NCI-H446 (cell line): ENCODE results near the gene ELAVL1.

Experiments
- DNase-seq, 2 experiments: peaks; one replicate each; lab custom pipeline; 2025; lab: John Stamatoyannopoulos, UW

ELAVL1 gene

DNA sequence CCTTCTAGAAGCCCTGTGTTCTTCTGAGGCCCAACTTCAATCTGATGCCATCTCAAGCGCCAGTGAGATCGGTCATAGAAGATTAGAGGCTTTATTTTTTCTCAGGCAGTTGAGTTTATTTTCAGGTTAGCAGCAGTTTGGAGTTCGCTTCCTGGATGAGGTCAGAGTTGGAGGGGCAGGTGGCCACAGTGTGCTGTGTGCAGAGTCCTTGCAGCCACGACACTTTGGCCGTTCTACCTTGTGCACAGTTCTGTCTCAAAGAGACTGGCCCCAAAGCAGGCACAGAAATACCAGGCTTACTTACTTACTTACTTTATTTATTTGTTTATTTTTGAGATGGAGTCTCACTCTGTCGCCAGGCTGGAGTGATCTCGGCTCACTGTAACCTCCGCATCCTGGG, 15.9 kb upstream of the ELAVL1 start:
- no peak for DNase-seq

DNA sequence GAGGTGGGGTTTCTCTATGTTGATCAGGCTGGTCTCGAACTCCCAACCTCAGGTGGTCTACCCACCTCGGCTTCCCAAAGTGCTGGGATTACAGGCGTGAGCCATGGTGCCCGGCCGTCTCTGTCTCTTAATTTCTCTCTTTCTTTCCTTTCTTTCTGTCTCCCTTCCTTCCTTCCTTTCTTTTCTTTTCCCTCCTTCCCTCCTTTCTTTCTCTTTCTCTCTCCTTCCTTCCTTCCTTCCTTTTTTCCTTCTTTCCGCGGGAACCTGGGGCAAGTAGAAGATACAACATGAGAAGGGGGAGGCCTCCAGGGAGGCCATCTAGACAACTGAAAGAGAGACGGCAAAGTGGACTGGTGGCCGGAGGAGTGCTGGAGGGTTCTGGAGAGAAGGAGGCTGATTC, 15.2 kb upstream of the ELAVL1 start:
- no peak for DNase-seq

DNA sequence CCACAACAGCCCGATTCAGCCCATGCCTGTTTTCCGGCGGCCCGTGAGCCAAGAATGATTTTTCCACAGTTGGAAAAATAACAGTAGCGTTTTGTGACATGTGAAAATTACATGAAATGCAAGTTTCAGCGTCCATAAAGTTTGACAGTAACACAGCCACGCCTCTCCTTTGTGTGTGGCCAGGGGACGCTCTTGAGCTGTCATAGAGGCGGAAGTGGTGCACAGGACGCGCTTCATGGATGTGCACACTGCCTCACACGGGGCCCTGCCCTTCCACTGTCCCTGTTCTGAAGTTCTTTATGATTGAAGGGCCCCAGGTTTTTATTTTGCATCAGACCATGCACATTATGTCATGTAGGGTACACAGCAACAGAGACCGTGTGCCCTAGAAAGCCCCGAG, 12.4 kb upstream of the ELAVL1 start:
- no peak for DNase-seq

- no peak for DNase-seq
These were observed 523 bp downstream of the ELAVL1 start for GRCh38 chr19:8004723-8005513.

- no peak for DNase-seq
These were observed 1.4 kb downstream of the ELAVL1 start for GRCh38 chr19:8004001-8004400.

GRCh38 chr19:8001995-8002849, 3.2 kb downstream of the ELAVL1 start:
- DNase-seq = peak; percentile 27 to 84

GRCh38 chr19:8001651-8001994, 3.8 kb downstream of the ELAVL1 start:
- no peak for DNase-seq

GRCh38 chr19:8000298-8001038, 5.0 kb downstream of the ELAVL1 start:
- DNase-seq = no peak

DNA sequence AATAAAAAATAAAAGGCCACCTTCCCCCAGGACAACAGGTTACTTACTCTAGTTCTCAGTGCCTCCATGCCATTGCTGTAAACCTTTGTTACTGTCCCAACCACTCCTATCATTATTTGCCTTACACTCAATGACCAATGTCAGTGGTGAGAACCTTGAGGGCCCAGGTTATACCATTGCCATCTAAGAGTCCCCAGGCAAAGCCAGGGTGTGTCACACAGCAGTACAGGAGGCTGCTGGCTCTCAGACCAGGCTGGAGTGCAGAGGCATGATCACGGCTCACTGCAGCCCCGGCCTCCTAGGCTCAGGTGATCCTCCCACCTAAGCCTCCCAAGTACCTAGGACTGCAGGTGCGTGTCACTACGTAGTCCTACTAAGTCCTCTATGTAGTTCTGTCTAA, 6.1 kb downstream of the ELAVL1 start:
- DNase-seq = no peak

DNA sequence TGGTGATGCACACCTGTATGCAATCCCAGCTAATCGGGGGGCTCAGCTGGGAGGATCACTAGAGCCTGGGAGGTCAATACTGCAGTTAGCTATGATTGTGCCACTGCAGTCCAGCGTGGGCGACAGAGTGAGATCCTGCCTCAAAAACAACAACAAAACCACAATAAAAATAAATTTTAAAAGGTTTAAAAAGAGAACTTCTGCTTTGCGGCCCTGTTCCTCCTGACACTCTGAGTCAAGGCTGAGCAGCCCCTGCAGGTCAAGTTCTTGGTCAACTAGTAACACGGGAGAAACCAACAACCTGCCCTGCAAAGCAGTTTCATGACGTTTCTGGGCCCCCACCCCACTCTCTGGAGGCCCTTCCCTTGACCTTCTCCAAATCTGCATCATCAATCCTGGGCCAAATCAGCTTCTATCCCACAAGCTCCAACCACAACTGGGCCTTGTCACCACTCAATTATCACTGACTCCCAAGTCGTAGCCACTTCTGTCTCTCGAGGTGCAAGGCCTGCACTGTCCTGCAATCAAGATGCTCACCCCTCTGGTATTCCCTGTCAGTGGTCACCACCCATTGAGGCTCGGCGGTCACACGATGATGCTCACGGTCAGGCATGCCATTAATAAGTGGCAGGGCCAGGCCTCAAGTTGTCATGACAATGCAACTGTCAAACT, 7.5 kb downstream of the ELAVL1 start:
- DNase-seq = no peak

DNA sequence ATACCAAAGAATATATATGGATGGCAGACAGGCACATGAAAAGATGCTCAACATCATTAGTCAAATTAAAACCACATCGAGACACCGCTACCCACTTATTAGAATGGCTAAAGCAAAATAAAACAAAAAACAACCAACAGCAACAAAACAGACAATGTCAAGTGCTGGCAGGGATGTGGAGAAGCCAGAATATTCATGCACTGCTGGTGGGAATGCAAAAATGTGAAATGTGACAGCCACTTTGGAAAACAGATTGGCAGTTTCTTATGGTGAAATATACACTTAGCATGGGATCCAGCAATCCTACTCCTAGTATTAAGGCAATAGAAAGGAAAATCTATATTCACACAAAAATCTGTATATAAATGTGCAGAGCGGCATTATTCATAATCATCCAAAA, 8.6 kb downstream of the ELAVL1 start:
- no peak for DNase-seq

DNA sequence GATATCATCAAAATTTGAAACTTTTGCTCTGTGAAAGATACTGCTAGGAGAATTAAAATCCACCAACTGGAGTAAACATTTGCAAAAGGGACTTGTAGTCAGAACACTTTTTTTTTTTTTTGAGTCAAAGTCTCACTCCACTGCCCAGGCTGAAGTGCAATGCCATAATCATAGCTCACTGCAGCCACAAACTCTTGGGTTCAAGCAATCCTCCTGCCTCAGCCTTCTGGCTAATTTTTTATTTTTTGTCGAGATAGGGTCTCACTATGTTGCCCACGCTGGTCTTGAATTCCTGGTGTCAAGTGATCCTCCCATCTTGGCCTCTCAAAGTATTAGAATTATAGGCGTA, 9.7 kb downstream of the ELAVL1 start:
- no peak for DNase-seq

DNA sequence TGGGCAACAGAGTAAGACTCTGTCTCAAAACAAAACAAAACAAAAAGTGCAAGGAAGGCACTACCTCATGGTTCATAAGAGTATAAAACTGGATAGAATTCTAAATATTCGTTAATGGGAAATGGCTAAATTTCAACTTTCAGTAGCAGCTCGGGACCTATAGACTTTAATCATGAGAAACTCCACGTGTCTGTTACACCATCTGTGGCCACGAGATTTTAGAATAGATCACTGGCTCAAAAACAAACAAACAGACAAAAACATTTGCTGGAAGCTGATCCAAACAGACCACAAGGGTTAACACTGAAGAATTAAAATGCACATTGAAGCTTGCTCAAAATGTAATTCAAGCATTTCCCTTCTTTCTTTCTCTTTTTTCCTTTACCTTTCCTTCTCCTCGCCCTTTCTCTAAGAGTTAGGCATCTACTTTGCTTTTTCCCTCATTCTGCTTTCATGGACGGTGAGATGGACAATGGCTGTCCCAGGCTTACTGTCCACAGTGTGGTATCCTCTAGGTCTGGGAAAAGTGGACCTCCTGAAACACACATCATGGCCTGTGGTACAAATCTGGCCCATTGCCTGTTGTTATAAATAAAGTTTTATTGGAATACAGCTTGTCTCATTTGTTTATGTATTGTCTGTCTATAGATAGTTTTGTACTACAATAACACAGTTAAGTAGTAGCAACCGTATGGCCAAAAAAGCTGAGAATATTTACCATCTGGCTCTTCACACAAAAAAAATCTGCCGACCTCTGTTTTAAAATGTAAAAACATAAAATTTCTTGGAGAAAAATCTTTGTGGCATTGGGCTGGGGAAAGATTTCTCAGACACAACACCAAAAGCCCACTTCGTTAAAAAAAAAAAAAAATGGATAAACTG, 10.3 kb downstream of the ELAVL1 start:
- no peak for DNase-seq

GRCh38 chr19:7994114-7994513, 11.3 kb downstream of the ELAVL1 start:
- no peak for DNase-seq

DNA sequence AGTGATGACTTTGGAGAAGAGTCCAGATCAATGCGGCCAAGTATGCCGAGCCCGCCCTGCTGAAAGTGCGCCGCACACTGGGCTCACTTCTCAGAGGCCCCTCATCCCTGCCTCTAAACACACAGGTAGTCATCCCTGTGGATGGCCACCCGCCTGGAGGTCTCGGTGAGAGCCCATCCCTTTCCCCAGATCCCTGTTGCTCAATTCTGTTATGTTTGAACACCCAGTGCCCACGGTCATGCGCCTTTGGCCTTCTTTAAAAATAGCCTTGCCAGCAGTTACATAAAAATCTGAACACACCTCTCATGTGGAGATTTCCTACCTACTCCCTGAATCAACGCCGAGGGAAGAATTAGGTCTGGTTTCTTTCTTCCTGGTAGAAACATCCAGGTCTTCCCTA, 11.9 kb downstream of the ELAVL1 start:
- DNase-seq = no peak

- DNase-seq = no peak
These were observed 12.9 kb downstream of the ELAVL1 start for GRCh38 chr19:7992575-7992974.

DNA sequence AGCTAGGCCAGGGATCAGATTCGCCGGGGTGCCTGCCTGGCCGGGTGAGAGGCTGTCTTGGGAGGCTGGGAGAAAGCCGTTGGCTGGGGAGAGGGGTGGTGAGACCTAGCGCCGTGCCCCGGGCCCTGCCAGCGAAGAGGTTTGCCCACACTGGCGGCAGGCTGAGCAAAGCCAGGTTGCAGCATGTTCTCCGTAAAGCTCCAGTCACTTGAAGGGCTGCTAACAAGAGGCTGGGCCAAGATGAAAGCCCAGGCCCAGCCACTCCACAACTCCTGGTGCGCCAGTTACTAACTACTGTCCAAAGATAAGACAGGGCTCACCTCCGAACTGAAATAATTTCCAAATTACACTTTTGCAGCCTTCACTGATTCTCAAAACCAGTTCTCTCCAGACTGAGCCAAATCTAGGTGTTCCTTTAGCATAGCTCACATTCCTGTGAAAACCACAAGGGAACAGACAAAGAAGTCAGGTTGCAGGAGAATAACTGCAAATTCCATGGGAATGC, 16.3 kb downstream of the ELAVL1 start:
- no peak for DNase-seq

- DNase-seq = no peak
These were observed 17.1 kb downstream of the ELAVL1 start for GRCh38 chr19:7988307-7988706.

- DNase-seq = no peak
These were observed 18.2 kb downstream of the ELAVL1 start for GRCh38 chr19:7987114-7987768.

DNA sequence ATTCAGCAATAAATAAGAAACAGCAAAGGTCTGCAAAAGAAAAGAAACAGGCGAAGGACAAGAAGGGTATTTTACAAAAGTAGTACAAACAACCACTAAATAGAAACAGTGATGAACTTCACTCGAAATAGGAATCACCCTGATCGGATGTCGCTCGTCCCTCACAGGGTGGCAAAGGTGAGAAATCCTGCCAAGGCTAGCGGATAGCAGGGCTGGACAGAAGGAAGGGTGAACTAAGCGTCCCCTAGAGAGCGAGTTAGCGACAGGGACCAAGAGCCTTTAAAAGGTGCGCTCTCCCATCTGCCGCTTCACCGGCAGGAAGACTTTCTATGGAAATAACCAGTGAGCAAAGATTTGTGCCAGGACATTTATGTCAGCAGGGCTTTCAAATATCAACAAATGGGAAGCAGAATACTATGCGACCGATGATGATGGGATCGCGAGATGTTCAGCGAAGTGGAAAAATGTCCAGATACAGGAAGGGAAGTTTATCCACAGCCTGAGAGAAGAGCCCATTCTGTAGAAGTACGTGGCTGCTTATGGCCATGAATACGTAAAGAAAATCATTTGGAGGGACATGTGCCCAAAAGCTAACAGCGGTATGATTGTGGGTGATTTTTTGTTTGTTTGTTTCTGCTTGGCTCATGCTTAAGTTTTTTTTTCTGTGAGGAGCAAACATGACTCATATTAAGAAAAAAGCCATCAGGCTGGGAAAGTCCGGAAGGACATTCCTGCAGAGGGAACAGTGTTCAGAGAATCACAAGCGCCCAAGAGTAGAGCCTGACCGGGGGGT, 18.9 kb downstream of the ELAVL1 start:
- DNase-seq = no peak
